ENCODE measurements around the gene BNC2.

Gene BNC2

GRCh38 chr9:16767366-16767765 is 103.1 kb downstream of the BNC2 start:
- no peak for DNase-seq

GRCh38 chr9:16763946-16764345 is 106.5 kb downstream of the BNC2 start:
- DNase-seq, result no peak

GRCh38 chr9:16755467-16756160 is 114.9 kb downstream of the BNC2 start:
- no peak for DNase-seq

GRCh38 chr9:16754662-16755061 is 115.8 kb downstream of the BNC2 start:
- DNase-seq, result no peak

- DNase-seq, result no peak
Measured at GRCh38 chr9:16753256-16753655, 117.2 kb downstream of the BNC2 start.

- no peak for DNase-seq
Measured at GRCh38 chr9:16752601-16753000, 117.9 kb downstream of the BNC2 start.

- DNase-seq, result no peak
Measured at GRCh38 chr9:16750553-16750952, 119.9 kb downstream of the BNC2 start.

GRCh38 chr9:16745359-16745758 is 125.1 kb downstream of the BNC2 start:
- DNase-seq, result no peak

GRCh38 chr9:16744394-16744793 is 126.1 kb downstream of the BNC2 start:
- no peak for DNase-seq

GRCh38 chr9:16743375-16743774 is 127.1 kb downstream of the BNC2 start:
- no peak for DNase-seq

GRCh38 chr9:16735001-16735400 is 135.5 kb downstream of the BNC2 start:
- no peak for DNase-seq

- no peak for DNase-seq
Measured at GRCh38 chr9:16732546-16732945, 137.9 kb downstream of the BNC2 start.

GRCh38 chr9:16730162-16730561 is 140.3 kb downstream of the BNC2 start:
- DNase-seq, result no peak

- no peak for DNase-seq
Measured at GRCh38 chr9:16729651-16730050, 140.8 kb downstream of the BNC2 start.

- no peak for DNase-seq
Measured at GRCh38 chr9:16728137-16728508, 142.3 kb downstream of the BNC2 start.

GRCh38 chr9:16727452-16728136 is 142.9 kb downstream of the BNC2 start:
- no peak for DNase-seq

GRCh38 chr9:16726718-16727451 is 143.6 kb downstream of the BNC2 start:
- DNase-seq, result peak in 27 of 56 donors; percentile 2 to 52 (median 28)

- DNase-seq, result no peak
Measured at GRCh38 chr9:16726029-16726428, 144.4 kb downstream of the BNC2 start.

GRCh38 chr9:16725066-16725465 is 145.4 kb downstream of the BNC2 start:
- DNase-seq, result no peak

- no peak for DNase-seq
Measured at GRCh38 chr9:16721972-16722371, 148.5 kb downstream of the BNC2 start.

- no peak for DNase-seq
Measured at GRCh38 chr9:16720386-16720785, 150.1 kb downstream of the BNC2 start.

- DNase-seq, result no peak
Measured at GRCh38 chr9:16719921-16720320, 150.5 kb downstream of the BNC2 start.

- DNase-seq, result no peak
Measured at GRCh38 chr9:16718952-16719351, 151.5 kb downstream of the BNC2 start.
